HepG2 (cell line): ENCODE data around the gene TTC39C. TPM values are rescaled to one million over a fixed set of nuclear protein-coding genes. Genes with fewer than 3 reads are reported as not detected.

Source experiments
- CHD2 ChIP-seq: IDR thresholded peaks from 2 replicates; pipeline ENCODE4 v1.6.1; 2011; ENCODE audit warnings: low read depth, low read length, improper control_type of control experiment
- GPN1 ChIP-seq: sonication (generic); formaldehyde crosslinking; IDR thresholded peaks from 2 replicates; pipeline ENCODE4 v1.5.1; 2020; ENCODE audit warnings: missing genetic modification reagents, borderline replicate concordance
- HDAC1 ChIP-seq: sonication (generic); formaldehyde crosslinking; IDR thresholded peaks from 2 replicates; pipeline ENCODE4 v1.5.1; 2020; ENCODE audit warnings: mild to moderate bottlenecking, missing genetic modification reagents
- MAF1 ChIP-seq: sonication (generic); formaldehyde crosslinking; IDR thresholded peaks from 2 replicates; pipeline ENCODE4 v1.5.0; 2020; ENCODE audit warnings: missing genetic modification reagents, borderline replicate concordance
- NR2F2 ChIP-seq: IDR thresholded peaks from 2 replicates; pipeline ENCODE4 v1.6.1; 2012; ENCODE audit warnings: low read depth, inconsistent platforms, borderline replicate concordance
- PATZ1 ChIP-seq: sonication (generic); formaldehyde crosslinking; IDR thresholded peaks from 2 replicates; pipeline ENCODE4 v1.4.0; 2020; ENCODE audit warnings: missing genetic modification reagents
- PHF8 ChIP-seq: sonication (generic); formaldehyde crosslinking; IDR thresholded peaks from 2 replicates; pipeline ENCODE4 v1.5.0; 2020; ENCODE audit warnings: missing genetic modification reagents
- RBFOX2 ChIP-seq: fragments of 200-400 bp; formaldehyde crosslinking; IDR thresholded peaks from 2 replicates; pipeline ENCODE4 v1.6.1; 2017; ENCODE audit warnings: low read depth, mild to moderate bottlenecking, low read length
- SIX1 ChIP-seq: sonication (generic); formaldehyde crosslinking; IDR thresholded peaks from 2 replicates; pipeline ENCODE4 v1.4.0; 2020; ENCODE audit warnings: missing genetic modification reagents, borderline replicate concordance
- U2AF1 ChIP-seq: fragments of 200-400 bp; formaldehyde crosslinking; optimal IDR thresholded peaks from 2 replicates; pipeline ENCODE3; 2017; ENCODE audit warnings: mild to moderate bottlenecking, low read depth, low read length
- ZBTB37 ChIP-seq: sonication (generic); formaldehyde crosslinking; IDR thresholded peaks from 2 replicates; pipeline ENCODE4 v1.4.0; 2020; ENCODE audit warnings: mild to moderate bottlenecking, missing genetic modification reagents
- ZFP41 ChIP-seq: sonication (generic); formaldehyde crosslinking; IDR thresholded peaks from 2 replicates; pipeline ENCODE4 v1.4.0; 2020; ENCODE audit warnings: mild to moderate bottlenecking, missing genetic modification reagents, borderline replicate concordance
- ZNF24 ChIP-seq: fragments of 450-650 bp; IDR thresholded peaks from 2 replicates; pipeline ENCODE4 v1.6.1; 2017; ENCODE audit warnings: antibody characterized with exemption, mild to moderate bottlenecking
- ZNF430 ChIP-seq: sonication (generic); formaldehyde crosslinking; IDR thresholded peaks from 2 replicates; pipeline ENCODE4 v1.9.0; 2021; ENCODE audit warnings: mild to moderate bottlenecking, missing genetic modification reagents
- ZNF431 ChIP-seq: sonication (generic); formaldehyde crosslinking; IDR thresholded peaks from 2 replicates; pipeline ENCODE4 v1.9.0; 2022; ENCODE audit warnings: missing genetic modification reagents, low read depth, mild to moderate bottlenecking, borderline replicate concordance
- ZNF547 ChIP-seq: sonication (generic); formaldehyde crosslinking; IDR thresholded peaks from 2 replicates; pipeline ENCODE4 v1.5.1; 2020; ENCODE audit warnings: mild to moderate bottlenecking, missing genetic modification reagents
- polyA plus RNA-seq, 8 experiments: library from polyadenylated mRNA; depleted of rRNA in 3 of 8; stranded (reverse) in 7 of 8; unstranded in 1 of 8; fragments of >200 nt; fragmentation: Illumina TruSeq in 4 of 8; extraction: Trizol in 4 of 8; gene quantifications; 2 replicates each; pipeline versions ENCODE4 v1.2.1 to v1.2.3, GENCODE V29; 2011 to 2016; ENCODE audit warnings: low read depth in 4 of 8, missing spikeins in 1 of 8, mixed read lengths in 1 of 8; ENCODE audit not compliant: insufficient read depth in 1 of 8
- total RNA-seq, 5 experiments: library from RNA; depleted of rRNA; stranded (reverse); fragments of >200 nt; fragmentation: Illumina TruSeq; extraction: Trizol; gene quantifications; 2 replicates each; pipeline ENCODE4 v1.2.3, GENCODE V29; 2016; ENCODE audit warnings: low read depth in 1 of 5
- TF ChIP-seq, protein P1 (sequence below): IDR thresholded peaks from 2 replicates; pipeline ENCODE4 v1.4.0; 2020; ENCODE audit warnings: mild to moderate bottlenecking, missing genetic modification reagents
- TF ChIP-seq, protein P2 (sequence below): sonication (generic); formaldehyde crosslinking; IDR thresholded peaks from 2 replicates; pipeline ENCODE4 v1.9.0; 2021; ENCODE audit warnings: missing genetic modification reagents, mild to moderate bottlenecking, borderline replicate concordance
- TF ChIP-seq, protein P3 (sequence below), 2 experiments: fragments of 450-650 bp in 1 of 2; sonication (generic) in 1 of 2; formaldehyde crosslinking; IDR thresholded peaks; 2 replicates each; pipeline versions ENCODE4 v1.5.0 to v1.8.0; 2020 to 2022; ENCODE audit warnings: mild to moderate bottlenecking in 1 of 2, missing genetic modification reagents in 1 of 2

The TTC39C gene
- total and polyA plus RNA-seq, 2 of the 13 experiments (the other 11 are each of a cell fraction or from before 2014, with no cell fraction given) = 19.1 to 25.9 TPM

- TF ChIP-seq, protein P1, sequence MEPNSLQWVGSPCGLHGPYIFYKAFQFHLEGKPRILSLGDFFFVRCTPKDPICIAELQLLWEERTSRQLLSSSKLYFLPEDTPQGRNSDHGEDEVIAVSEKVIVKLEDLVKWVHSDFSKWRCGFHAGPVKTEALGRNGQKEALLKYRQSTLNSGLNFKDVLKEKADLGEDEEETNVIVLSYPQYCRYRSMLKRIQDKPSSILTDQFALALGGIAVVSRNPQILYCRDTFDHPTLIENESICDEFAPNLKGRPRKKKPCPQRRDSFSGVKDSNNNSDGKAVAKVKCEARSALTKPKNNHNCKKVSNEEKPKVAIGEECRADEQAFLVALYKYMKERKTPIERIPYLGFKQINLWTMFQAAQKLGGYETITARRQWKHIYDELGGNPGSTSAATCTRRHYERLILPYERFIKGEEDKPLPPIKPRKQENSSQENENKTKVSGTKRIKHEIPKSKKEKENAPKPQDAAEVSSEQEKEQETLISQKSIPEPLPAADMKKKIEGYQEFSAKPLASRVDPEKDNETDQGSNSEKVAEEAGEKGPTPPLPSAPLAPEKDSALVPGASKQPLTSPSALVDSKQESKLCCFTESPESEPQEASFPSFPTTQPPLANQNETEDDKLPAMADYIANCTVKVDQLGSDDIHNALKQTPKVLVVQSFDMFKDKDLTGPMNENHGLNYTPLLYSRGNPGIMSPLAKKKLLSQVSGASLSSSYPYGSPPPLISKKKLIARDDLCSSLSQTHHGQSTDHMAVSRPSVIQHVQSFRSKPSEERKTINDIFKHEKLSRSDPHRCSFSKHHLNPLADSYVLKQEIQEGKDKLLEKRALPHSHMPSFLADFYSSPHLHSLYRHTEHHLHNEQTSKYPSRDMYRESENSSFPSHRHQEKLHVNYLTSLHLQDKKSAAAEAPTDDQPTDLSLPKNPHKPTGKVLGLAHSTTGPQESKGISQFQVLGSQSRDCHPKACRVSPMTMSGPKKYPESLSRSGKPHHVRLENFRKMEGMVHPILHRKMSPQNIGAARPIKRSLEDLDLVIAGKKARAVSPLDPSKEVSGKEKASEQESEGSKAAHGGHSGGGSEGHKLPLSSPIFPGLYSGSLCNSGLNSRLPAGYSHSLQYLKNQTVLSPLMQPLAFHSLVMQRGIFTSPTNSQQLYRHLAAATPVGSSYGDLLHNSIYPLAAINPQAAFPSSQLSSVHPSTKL (CRISPR knock-in tag) = 0 out of 2 replicates have a peak, but pooled peaks have one; percentile 6
- TF ChIP-seq NR2F2 = no peak
- TF ChIP-seq HDAC1 (CRISPR knock-in tag) = peak; percentile 45
- TF ChIP-seq, protein P2, sequence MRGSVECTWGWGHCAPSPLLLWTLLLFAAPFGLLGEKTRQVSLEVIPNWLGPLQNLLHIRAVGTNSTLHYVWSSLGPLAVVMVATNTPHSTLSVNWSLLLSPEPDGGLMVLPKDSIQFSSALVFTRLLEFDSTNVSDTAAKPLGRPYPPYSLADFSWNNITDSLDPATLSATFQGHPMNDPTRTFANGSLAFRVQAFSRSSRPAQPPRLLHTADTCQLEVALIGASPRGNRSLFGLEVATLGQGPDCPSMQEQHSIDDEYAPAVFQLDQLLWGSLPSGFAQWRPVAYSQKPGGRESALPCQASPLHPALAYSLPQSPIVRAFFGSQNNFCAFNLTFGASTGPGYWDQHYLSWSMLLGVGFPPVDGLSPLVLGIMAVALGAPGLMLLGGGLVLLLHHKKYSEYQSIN (CRISPR knock-in tag) = no peak
- TF ChIP-seq GPN1 = no peak
- no peak for TF ChIP-seq ZBTB37 (CRISPR knock-in tag)
- peak; percentile 52 for TF ChIP-seq PATZ1 (CRISPR knock-in tag)
- no peak for TF ChIP-seq ZNF547
- no peak for TF ChIP-seq U2AF1
- TF ChIP-seq ZNF431 (CRISPR knock-in tag) = no peak
- peak; percentile 60 for TF ChIP-seq PHF8 (CRISPR knock-in tag)
- TF ChIP-seq MAF1 (CRISPR knock-in tag) = no peak
- TF ChIP-seq, protein P3, sequence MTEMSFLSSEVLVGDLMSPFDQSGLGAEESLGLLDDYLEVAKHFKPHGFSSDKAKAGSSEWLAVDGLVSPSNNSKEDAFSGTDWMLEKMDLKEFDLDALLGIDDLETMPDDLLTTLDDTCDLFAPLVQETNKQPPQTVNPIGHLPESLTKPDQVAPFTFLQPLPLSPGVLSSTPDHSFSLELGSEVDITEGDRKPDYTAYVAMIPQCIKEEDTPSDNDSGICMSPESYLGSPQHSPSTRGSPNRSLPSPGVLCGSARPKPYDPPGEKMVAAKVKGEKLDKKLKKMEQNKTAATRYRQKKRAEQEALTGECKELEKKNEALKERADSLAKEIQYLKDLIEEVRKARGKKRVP (CRISPR knock-in tag; IDR thresholded peaks at IDR 0.05) = no peak
- peak; percentile 41; the same call in 1 of the 2 replicates for TF ChIP-seq CHD2
- no peak for TF ChIP-seq ZFP41 (CRISPR knock-in tag)
- no peak for TF ChIP-seq ZNF24
- TF ChIP-seq ZNF430 (CRISPR knock-in tag) = no peak
- peak; percentile 50; the same call in 1 of the 2 replicates for TF ChIP-seq RBFOX2
- no peak for TF ChIP-seq SIX1 (CRISPR knock-in tag)
Measured at GRCh38 chr18:24014062-24014985, at the start of gene TTC39C (continued).
